Activated CD4-positive, CD25-positive, alpha-beta regulatory T cell treated with anti-CD3 and anti-CD28 coated beads, Interleukin-2, amount 50 U/mL, for 16 hours (primary cell): Measurements from ENCODE around the gene MEI1.

Experiments used
- DNase-seq: peaks from one replicate; pipeline ENCODE4 v3.0.0-alpha.2; 2020; ENCODE audit warnings: low read depth, low spot score

The MEI1 gene

GRCh38 chr22:41782751-41783150 is 83.4 kb downstream of the MEI1 start:
- no peak for DNase-seq

- no peak for DNase-seq
Observed at GRCh38 chr22:41787331-41787730, 88.0 kb downstream of the MEI1 start.

DNA sequence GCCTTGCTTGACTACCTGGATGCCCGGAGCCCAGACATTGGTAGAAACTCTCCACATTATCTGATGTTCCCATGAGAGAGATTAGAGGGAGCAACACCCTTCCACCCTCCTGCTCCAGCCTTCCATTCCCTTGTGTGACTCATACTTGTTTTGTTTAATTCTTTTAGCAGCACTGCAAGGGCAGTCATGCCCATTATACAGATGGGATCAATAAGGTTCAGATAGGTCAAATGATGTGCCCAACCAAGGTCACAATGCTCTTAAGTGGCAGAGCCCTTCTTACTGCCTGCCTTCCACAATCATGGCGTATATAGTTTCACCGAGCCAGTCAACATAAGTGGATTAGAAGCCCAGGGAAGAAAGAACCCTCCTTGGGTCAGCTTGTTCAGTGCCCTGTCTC is 94.6 kb downstream of the MEI1 start:
- DNase-seq = no peak

DNA sequence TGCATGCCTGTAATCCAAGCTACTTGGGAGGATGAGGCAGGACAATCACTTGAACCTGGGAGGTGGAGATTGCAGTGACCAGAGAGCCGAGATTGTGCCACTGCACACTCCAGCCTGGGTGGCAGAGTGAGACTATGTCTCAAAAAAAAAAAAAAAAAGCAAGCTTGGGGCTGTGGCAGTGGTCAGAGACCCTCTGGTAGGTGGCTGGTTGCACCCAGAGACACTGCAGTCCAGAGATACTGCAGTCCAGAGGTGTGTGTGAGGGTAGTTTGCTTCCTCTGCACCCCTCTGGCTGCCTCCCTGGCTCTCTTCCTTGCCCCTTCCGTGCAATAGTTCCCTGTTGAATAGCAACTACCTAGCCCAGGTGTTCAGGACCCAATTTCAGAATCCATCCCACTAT is 99.4 kb downstream of the MEI1 start:
- no peak for DNase-seq

- no peak for DNase-seq
Observed at GRCh38 chr22:41799486-41800347, 100.4 kb downstream of the MEI1 start.

- DNase-seq = peak; percentile 74
Observed at GRCh38 chr22:41800348-41801146, 101.2 kb downstream of the MEI1 start, which contains the start of gene CCDC134. CCDC134 (plus strand) TSS chr22:41800679; CDS start chr22:41808891, 8,212 bp downstream.

DNA sequence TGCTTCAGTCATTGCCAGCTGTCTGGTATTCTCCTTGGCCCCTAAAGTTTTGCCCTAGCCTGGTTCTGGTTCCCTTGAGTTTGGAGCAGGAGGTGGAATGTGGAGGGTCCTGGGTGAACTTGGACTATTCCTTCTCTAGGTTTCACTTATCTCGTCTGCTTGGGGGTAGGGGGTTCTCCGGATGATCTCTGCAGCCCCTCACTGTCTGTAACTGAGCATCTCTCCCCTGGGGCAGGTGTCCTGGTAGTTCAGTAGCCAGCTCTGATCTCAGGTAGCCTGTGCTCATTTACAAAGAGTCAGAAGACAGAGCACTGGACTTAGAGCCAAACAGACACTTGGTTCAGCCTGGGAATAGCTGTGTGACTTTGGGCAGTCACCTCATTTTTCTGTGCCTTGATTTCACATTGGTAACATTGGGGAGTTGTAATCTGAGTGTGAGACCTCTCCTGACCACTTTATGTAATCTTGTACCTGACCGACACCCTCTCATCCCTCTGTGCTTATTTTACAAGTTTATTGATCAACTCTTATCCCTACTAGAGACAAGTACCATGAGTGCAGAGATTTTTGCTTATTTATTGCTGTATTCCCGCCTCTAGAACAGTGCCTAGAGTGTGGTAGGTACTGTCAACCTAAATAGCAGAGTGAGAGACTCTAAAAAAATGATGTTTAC is 102.0 kb downstream of the MEI1 start:
- DNase-seq = no peak

- no peak for DNase-seq
Observed at GRCh38 chr22:41801886-41802285, 102.6 kb downstream of the MEI1 start.

GRCh38 chr22:41805639-41806038 is 106.3 kb downstream of the MEI1 start:
- no peak for DNase-seq

GRCh38 chr22:41808400-41808799 is 109.1 kb downstream of the MEI1 start:
- DNase-seq = no peak

DNA sequence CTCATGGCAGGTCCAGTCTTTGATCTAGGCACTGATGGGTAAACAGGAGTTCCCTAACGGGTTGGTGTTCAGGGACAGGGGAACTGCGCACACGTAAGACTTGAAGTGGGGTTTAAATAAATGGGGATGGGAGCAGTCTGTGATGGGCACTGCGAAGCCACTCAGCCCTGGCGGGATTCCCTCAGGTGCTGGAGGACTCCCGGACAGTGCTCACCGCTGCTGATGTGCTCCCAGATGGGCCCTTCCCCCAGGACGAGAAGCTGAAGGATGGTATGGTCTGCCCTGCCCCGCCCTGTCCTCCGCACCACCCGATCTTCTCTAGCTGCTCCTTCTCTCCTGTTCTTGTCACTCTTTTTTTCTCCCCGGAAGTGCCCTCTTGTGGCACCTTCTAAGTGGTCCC is 110.7 kb downstream of the MEI1 start:
- DNase-seq = no peak

DNA sequence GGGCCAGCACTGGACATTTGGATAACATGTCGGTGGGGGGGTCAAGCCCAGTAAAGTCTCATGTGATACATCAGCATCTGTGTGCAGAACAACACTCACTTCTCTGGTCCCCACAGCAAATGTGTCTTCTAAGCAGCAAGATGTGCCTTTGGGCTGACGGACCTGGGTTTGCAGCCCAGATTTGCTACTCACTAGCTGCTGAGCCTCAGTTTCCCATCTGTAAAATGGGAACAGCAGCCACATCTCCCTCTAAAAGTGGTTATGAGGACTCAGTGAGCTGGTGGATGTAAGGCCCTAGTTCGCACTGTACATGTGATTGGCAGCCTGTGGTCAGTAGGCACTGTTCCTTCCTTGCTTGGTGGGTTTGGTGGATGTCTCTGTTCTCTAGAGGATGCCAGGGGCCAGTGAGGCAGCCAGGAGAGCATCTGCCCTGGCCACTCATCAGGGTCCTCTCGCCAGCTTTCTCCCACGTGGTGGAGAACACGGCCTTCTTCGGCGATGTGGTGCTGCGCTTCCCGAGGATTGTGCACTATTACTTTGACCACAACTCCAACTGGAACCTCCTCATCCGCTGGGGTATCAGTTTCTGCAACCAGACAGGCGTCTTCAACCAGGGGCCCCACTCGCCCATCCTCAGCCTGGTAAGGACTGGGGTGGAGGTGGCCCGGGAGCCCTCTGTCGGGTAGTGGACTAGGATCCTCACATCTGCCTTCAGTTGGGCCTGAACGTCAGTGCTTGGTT is 113.7 kb downstream of the MEI1 start:
- DNase-seq = no peak

- no peak for DNase-seq
Observed at GRCh38 chr22:41813726-41814410, 114.6 kb downstream of the MEI1 start.

- no peak for DNase-seq
Observed at GRCh38 chr22:41815716-41816115, 116.4 kb downstream of the MEI1 start.

GRCh38 chr22:41816241-41816640 is 116.9 kb downstream of the MEI1 start:
- no peak for DNase-seq

GRCh38 chr22:41816871-41817270 is 117.6 kb downstream of the MEI1 start:
- no peak for DNase-seq

GRCh38 chr22:41818011-41818410 is 118.7 kb downstream of the MEI1 start:
- no peak for DNase-seq

DNA sequence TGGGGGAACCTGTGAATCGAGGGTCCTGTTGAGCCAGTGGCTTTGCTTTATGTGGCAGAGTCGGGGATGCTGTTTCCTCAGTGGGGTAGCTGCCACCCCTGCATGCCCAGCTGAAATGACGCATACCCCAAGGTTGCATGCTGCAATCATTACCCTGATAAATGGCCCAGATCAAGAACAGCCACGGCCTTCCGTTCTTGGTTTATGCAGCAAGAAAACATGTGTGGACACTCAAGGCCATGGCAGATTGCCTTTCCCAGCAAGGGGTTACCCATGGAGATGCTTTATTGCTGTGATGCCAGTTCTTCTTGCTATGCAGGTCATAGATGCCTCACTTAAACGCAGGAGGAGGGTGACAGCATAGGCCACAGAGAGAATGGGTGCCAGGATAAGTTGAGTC is 119.3 kb downstream of the MEI1 start:
- DNase-seq = no peak

GRCh38 chr22:41819257-41819656 is 120.0 kb downstream of the MEI1 start:
- no peak for DNase-seq

DNA sequence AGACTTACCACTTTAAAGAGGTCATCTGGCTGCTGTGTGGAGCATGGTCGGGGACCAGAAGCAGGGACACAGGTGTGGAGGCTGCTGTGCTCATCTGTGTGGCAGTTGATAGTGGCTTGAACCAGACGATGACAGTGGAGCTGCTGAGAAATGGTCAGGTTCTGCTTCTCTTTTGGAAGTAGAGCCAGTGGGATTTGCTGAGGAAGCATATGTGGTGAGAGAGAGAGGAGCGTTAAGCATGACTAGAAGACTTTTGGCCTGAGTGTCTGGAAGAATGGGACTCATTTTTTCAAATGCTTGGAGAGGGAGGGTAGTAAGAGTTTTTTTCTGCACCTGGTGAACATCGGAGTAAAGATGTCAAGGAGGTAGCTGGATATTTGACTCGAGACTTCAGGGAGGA is 121.1 kb downstream of the MEI1 start:
- no peak for DNase-seq
